ENCODE results near the gene DYSF. TPM values are rescaled to one million over a fixed set of nuclear protein-coding genes. Genes with fewer than 3 reads are reported as not detected.

Gene DYSF
- total RNA-seq, 1 experiment from 2014 or later, result 17.2 TPM

- no peak for DNase-seq (ENCODE audit: low read depth in 1 of 2, low spot score in 2 of 2)
- Histone ChIP-seq H3K27ac (no peak overlapping the region), H3K4me1 (replicated peaks) (no peaks in the 10 kb centered on the region), H3K36me3 (peaks cover 16% of the 10 kb centered on the region; the same call in 1 of the 2 replicates), H3K27me3 (replicated peaks) (no peaks in the 10 kb centered on the region), H3K4me3 (no peak overlapping the region), H3K9me3 (replicated peaks) (no peaks in the 10 kb centered on the region)
Measured at GRCh38 chr2:71524476-71524875, 71.1 kb downstream of the DYSF start.

GRCh38 chr2:71526141-71526540, 72.8 kb downstream of the DYSF start:
- Histone ChIP-seq H3K36me3 (peaks cover 9% of the 10 kb centered on the region; the same call in 1 of the 2 replicates), H3K27ac (no peak overlapping the region), H3K9me3 (replicated peaks) (no peaks in the 10 kb centered on the region), H3K27me3 (replicated peaks) (no peaks in the 10 kb centered on the region), H3K4me3 (no peak overlapping the region), H3K4me1 (replicated peaks) (no peaks in the 10 kb centered on the region)
- DNase-seq (ENCODE audit: low read depth in 1 of 2, low spot score in 2 of 2), result no peak

GRCh38 chr2:71526975-71527374, 73.6 kb downstream of the DYSF start:
- Histone ChIP-seq H3K27me3 (replicated peaks) (no peaks in the 10 kb centered on the region), H3K27ac (no peak overlapping the region), H3K4me1 (replicated peaks) (no peaks in the 10 kb centered on the region), H3K36me3 (peaks cover 6% of the 10 kb centered on the region; the same call in 1 of the 2 replicates), H3K4me3 (no peak overlapping the region), H3K9me3 (replicated peaks) (no peaks in the 10 kb centered on the region)
- DNase-seq (ENCODE audit: low read depth in 1 of 2, low spot score in 2 of 2), result no peak

- Histone ChIP-seq H3K9me3 (replicated peaks) (no peaks in the 10 kb centered on the region), H3K36me3 (peaks cover 4% of the 10 kb centered on the region; the same call in 1 of the 2 replicates), H3K4me1 (replicated peaks) (no peaks in the 10 kb centered on the region), H3K4me3 (no peak overlapping the region), H3K27me3 (replicated peaks) (no peaks in the 10 kb centered on the region), H3K27ac (no peak overlapping the region)
- no peak for DNase-seq (ENCODE audit: low read depth in 1 of 2, low spot score in 2 of 2)
Measured at GRCh38 chr2:71528131-71528591, 74.8 kb downstream of the DYSF start.

- Histone ChIP-seq H3K27me3 (replicated peaks) (no peaks in the 10 kb centered on the region), H3K4me3 (no peak overlapping the region), H3K4me1 (replicated peaks) (no peaks in the 10 kb centered on the region), H3K36me3 (peaks cover 7% of the 10 kb centered on the region; the same call in 1 of the 2 replicates), H3K27ac (no peak overlapping the region), H3K9me3 (replicated peaks) (no peaks in the 10 kb centered on the region)
- DNase-seq (ENCODE audit: low read depth in 1 of 2, low spot score in 2 of 2), result no peak
Measured at GRCh38 chr2:71528749-71529148, 75.4 kb downstream of the DYSF start.

- peaks cover 7% of the 10 kb centered on the region; the same call in 1 of the 2 replicates for H3K36me3 ChIP-seq
Measured at GRCh38 chr2:71530211-71530610, 76.8 kb downstream of the DYSF start.

GRCh38 chr2:71530641-71531332, 77.4 kb downstream of the DYSF start:
- Histone ChIP-seq H3K27ac (no peak overlapping the region), H3K4me1 (replicated peaks) (no peaks in the 10 kb centered on the region), H3K4me3 (no peak overlapping the region), H3K36me3 (peaks cover 9% of the 10 kb centered on the region), H3K9me3 (replicated peaks) (no peaks in the 10 kb centered on the region), H3K27me3 (replicated peaks) (no peaks in the 10 kb centered on the region)
- peak in 1 of 2 experiments; percentile 40 for DNase-seq (ENCODE audit: low read depth in 1 of 2, low spot score in 2 of 2)

More at GRCh38 chr2:71530211-71530610, 76.8 kb downstream of the DYSF start:
- no peaks in the 10 kb centered on the region for H3K27me3 ChIP-seq (replicated peaks)
- no peak overlapping the region for H3K27ac ChIP-seq
- H3K4me3 ChIP-seq, result no peak overlapping the region
- no peak for DNase-seq (ENCODE audit: low read depth in 1 of 2, low spot score in 2 of 2)
- no peaks in the 10 kb centered on the region for H3K9me3 ChIP-seq (replicated peaks)
- no peaks in the 10 kb centered on the region for H3K4me1 ChIP-seq (replicated peaks)

- DNase-seq (ENCODE audit: low read depth in 1 of 2, low spot score in 2 of 2), result no peak
- peaks cover 14% of the 10 kb centered on the region for H3K36me3 ChIP-seq
- no peaks in the 10 kb centered on the region for H3K27me3 ChIP-seq (replicated peaks)
- no peaks in the 10 kb centered on the region for H3K9me3 ChIP-seq (replicated peaks)
- H3K4me1 ChIP-seq (replicated peaks), result no peaks in the 10 kb centered on the region
- H3K27ac ChIP-seq, result no peak overlapping the region
- H3K4me3 ChIP-seq, result no peak overlapping the region
Measured at GRCh38 chr2:71531522-71532047, 78.2 kb downstream of the DYSF start.

GRCh38 chr2:71532327-71532726, 79.0 kb downstream of the DYSF start:
- Histone ChIP-seq H3K27ac (no peak overlapping the region), H3K9me3 (replicated peaks) (no peaks in the 10 kb centered on the region), H3K36me3 (peaks cover 14% of the 10 kb centered on the region), H3K4me3 (no peak overlapping the region), H3K27me3 (replicated peaks) (no peaks in the 10 kb centered on the region), H3K4me1 (replicated peaks) (no peaks in the 10 kb centered on the region)
- no peak for DNase-seq (ENCODE audit: low read depth in 1 of 2, low spot score in 2 of 2)

GRCh38 chr2:71534201-71534600, 80.8 kb downstream of the DYSF start:
- DNase-seq (ENCODE audit: low read depth in 1 of 2, low spot score in 2 of 2), result no peak
- Histone ChIP-seq H3K27me3 (replicated peaks) (no peaks in the 10 kb centered on the region), H3K4me3 (no peak overlapping the region), H3K9me3 (replicated peaks) (no peaks in the 10 kb centered on the region), H3K36me3 (peaks cover 14% of the 10 kb centered on the region), H3K27ac (no peak overlapping the region), H3K4me1 (replicated peaks) (peaks cover 10% of the 10 kb centered on the region)

GRCh38 chr2:71534826-71535225, 81.5 kb downstream of the DYSF start:
- no peak for DNase-seq (ENCODE audit: low read depth in 1 of 2, low spot score in 2 of 2)
- no peaks in the 10 kb centered on the region for H3K27me3 ChIP-seq (replicated peaks)
- H3K9me3 ChIP-seq (replicated peaks), result no peaks in the 10 kb centered on the region
- no peak overlapping the region for H3K4me3 ChIP-seq
- peaks cover 11% of the 10 kb centered on the region for H3K4me1 ChIP-seq (replicated peaks)
- H3K36me3 ChIP-seq, result peaks cover 14% of the 10 kb centered on the region
- no peak overlapping the region for H3K27ac ChIP-seq

- H3K27ac ChIP-seq, result no peak overlapping the region
- H3K9me3 ChIP-seq (replicated peaks), result no peaks in the 10 kb centered on the region
- H3K36me3 ChIP-seq, result peaks cover 14% of the 10 kb centered on the region
- peaks cover 11% of the 10 kb centered on the region for H3K4me1 ChIP-seq (replicated peaks)
- no peaks in the 10 kb centered on the region for H3K27me3 ChIP-seq (replicated peaks)
- H3K4me3 ChIP-seq, result no peak overlapping the region
- no peak for DNase-seq (ENCODE audit: low read depth in 1 of 2, low spot score in 2 of 2)
Measured at GRCh38 chr2:71535526-71535925, 82.2 kb downstream of the DYSF start.

- Histone ChIP-seq H3K4me3 (no peak overlapping the region), H3K9me3 (replicated peaks) (no peaks in the 10 kb centered on the region), H3K36me3 (peaks cover 14% of the 10 kb centered on the region), H3K4me1 (replicated peaks) (peaks cover 11% of the 10 kb centered on the region), H3K27ac (no peak overlapping the region), H3K27me3 (replicated peaks) (no peaks in the 10 kb centered on the region)
- no peak for DNase-seq (ENCODE audit: low read depth in 1 of 2, low spot score in 2 of 2)
Measured at GRCh38 chr2:71536226-71536671, 82.9 kb downstream of the DYSF start.

GRCh38 chr2:71538241-71538640, 84.9 kb downstream of the DYSF start:
- Histone ChIP-seq H3K27me3 (replicated peaks) (no peaks in the 10 kb centered on the region), H3K4me1 (replicated peaks) (peaks cover 11% of the 10 kb centered on the region), H3K9me3 (replicated peaks) (no peaks in the 10 kb centered on the region), H3K36me3 (peaks cover 9% of the 10 kb centered on the region), H3K4me3 (no peak overlapping the region), H3K27ac (no peak overlapping the region)
- no peak for DNase-seq (ENCODE audit: low read depth in 1 of 2, low spot score in 2 of 2)
